DND-41 (cell line): ENCODE data around the gene CD19.
"Not testable (repeated sequence)": the region's sequence is repeated elsewhere in the genome, so short reads cannot be mapped to it uniquely, and the experiment has no call there.

ENCODE experiments used
- CTCF ChIP-seq: IDR thresholded peaks from 2 replicates; pipeline ENCODE4 v1.5.1; 2012; ENCODE audit warnings: borderline replicate concordance, low read length, moderate library complexity, mild to moderate bottlenecking; ENCODE audit not compliant: poor library complexity, severe bottlenecking; ENCODE audit errors: extremely low read depth
- EZH2 ChIP-seq: IDR thresholded peaks from 3 replicates; pipeline ENCODE4 v1.6.1; 2012; ENCODE audit warnings: borderline replicate concordance, low read depth, mild to moderate bottlenecking, moderate library complexity, low read length, inconsistent platforms; ENCODE audit not compliant: severe bottlenecking

- not testable (repeated sequence) for TF ChIP-seq EZH2, CTCF
Observed at GRCh38 chr16:28926284-28926683, 5.5 kb upstream of the CD19 start.
